ENCODE data around the gene MRGPRX3. TPM values are rescaled to one million over a fixed set of nuclear protein-coding genes. Genes with fewer than 3 reads are reported as not detected.

Gene MRGPRX3
- polyA plus RNA-seq, 3 donors = not detected

GRCh38 chr11:18144243-18144642, 11.9 kb downstream of the MRGPRX3 start:
- Histone ChIP-seq H3K27ac (ENCODE audit: low read depth in 1 of 2, low read length in 2 of 2) (no peak overlapping the region), H3K4me1 (ENCODE audit: control insufficient read depth in 1 of 2, insufficient read depth in 2 of 2, low read length in 2 of 2) (no peaks in the 10 kb centered on the region), H4K20me1 (ENCODE audit: insufficient read depth, low read length) (no peaks in the 10 kb centered on the region), H3K9ac (ENCODE audit: insufficient read depth, low read length, poor library complexity, severe bottlenecking) (no peak overlapping the region), H3K4me3 (replicated peaks in 1 of 3; ENCODE audit: low read depth in 2 of 3, low read length in 3 of 3) (no peak overlapping the region), H3K36me3 (replicated peaks in 1 of 2; ENCODE audit: control insufficient read depth in 1 of 2, insufficient read depth in 2 of 2, low read length in 2 of 2) (no peaks in the 10 kb centered on the region), H3K79me2 (ENCODE audit: insufficient read depth, low read length) (no peaks in the 10 kb centered on the region), H3K9me3 (replicated peaks in 1 of 2; ENCODE audit: control insufficient read depth in 1 of 2, insufficient read depth in 1 of 2, low read length in 2 of 2) (no peaks in the 10 kb centered on the region), H3K27me3 (ENCODE audit: control insufficient read depth in 2 of 2, insufficient read depth in 2 of 2, low read length in 2 of 2) (peaks cover 0 to 9% of the 10 kb centered on the region in 2 donors), H3K4me2 (replicated peaks; ENCODE audit: extremely low read depth, low read length, poor library complexity, severe bottlenecking) (no peak overlapping the region), H2AFZ (ENCODE audit: insufficient read depth, low read depth, low read length, poor library complexity, severe bottlenecking) (no peak overlapping the region)
- no peaks in the 10 kb centered on the region for H3K36me3 Mint-ChIP-seq
- TF ChIP-seq, protein P1, sequence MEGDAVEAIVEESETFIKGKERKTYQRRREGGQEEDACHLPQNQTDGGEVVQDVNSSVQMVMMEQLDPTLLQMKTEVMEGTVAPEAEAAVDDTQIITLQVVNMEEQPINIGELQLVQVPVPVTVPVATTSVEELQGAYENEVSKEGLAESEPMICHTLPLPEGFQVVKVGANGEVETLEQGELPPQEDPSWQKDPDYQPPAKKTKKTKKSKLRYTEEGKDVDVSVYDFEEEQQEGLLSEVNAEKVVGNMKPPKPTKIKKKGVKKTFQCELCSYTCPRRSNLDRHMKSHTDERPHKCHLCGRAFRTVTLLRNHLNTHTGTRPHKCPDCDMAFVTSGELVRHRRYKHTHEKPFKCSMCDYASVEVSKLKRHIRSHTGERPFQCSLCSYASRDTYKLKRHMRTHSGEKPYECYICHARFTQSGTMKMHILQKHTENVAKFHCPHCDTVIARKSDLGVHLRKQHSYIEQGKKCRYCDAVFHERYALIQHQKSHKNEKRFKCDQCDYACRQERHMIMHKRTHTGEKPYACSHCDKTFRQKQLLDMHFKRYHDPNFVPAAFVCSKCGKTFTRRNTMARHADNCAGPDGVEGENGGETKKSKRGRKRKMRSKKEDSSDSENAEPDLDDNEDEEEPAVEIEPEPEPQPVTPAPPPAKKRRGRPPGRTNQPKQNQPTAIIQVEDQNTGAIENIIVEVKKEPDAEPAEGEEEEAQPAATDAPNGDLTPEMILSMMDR (IDR thresholded peaks at IDR 0.05) = no peak
- H3K27me3 Mint-ChIP-seq (ENCODE audit: low read depth in 3 of 3) = peaks cover 7 to 16% (median 8%) of the 10 kb centered on the region in 3 donors
- H3K27ac Mint-ChIP-seq = no peak overlapping the region
- H3K4me3 Mint-ChIP-seq = no peak overlapping the region
- intact Hi-C loops (cut with micrococcal nuclease) = no loop called here
- no peak for DNase-seq
- no peaks in the 10 kb centered on the region for H3K4me1 Mint-ChIP-seq
- 90% methylated on average over 4 of the region's 5 CpGs for WGBS (ENCODE audit: insufficient coverage)
- H3K9me3 Mint-ChIP-seq = peaks cover 0 to 4% (median 0%) of the 10 kb centered on the region in 7 donors

GRCh38 chr11:18145025-18145424, 12.7 kb downstream of the MRGPRX3 start:
- intact Hi-C loops (cut with micrococcal nuclease) = no loop called here
- H3K9me3 Mint-ChIP-seq = peaks cover 0 to 4% (median 0%) of the 10 kb centered on the region in 7 donors

More at GRCh38 chr11:18145025-18145424, 12.7 kb downstream of the MRGPRX3 start:
- Histone ChIP-seq H3K9me3 (replicated peaks in 1 of 2; ENCODE audit: control insufficient read depth in 1 of 2, insufficient read depth in 1 of 2, low read length in 2 of 2) (no peaks in the 10 kb centered on the region), H3K27ac (ENCODE audit: low read depth in 1 of 2, low read length in 2 of 2) (no peak overlapping the region), H4K20me1 (ENCODE audit: insufficient read depth, low read length) (no peaks in the 10 kb centered on the region), H3K79me2 (ENCODE audit: insufficient read depth, low read length) (no peaks in the 10 kb centered on the region), H3K4me3 (replicated peaks in 1 of 3; ENCODE audit: low read depth in 2 of 3, low read length in 3 of 3) (no peak overlapping the region), H2AFZ (ENCODE audit: insufficient read depth, low read depth, low read length, poor library complexity, severe bottlenecking) (no peak overlapping the region), H3K36me3 (replicated peaks in 1 of 2; ENCODE audit: control insufficient read depth in 1 of 2, insufficient read depth in 2 of 2, low read length in 2 of 2) (no peaks in the 10 kb centered on the region), H3K4me1 (ENCODE audit: control insufficient read depth in 1 of 2, insufficient read depth in 2 of 2, low read length in 2 of 2) (no peaks in the 10 kb centered on the region), H3K9ac (ENCODE audit: insufficient read depth, low read length, poor library complexity, severe bottlenecking) (no peak overlapping the region), H3K4me2 (replicated peaks; ENCODE audit: extremely low read depth, low read length, poor library complexity, severe bottlenecking) (no peak overlapping the region), H3K27me3 (ENCODE audit: control insufficient read depth in 2 of 2, insufficient read depth in 2 of 2, low read length in 2 of 2) (peaks cover 0 to 9% of the 10 kb centered on the region in 2 donors)
- no peaks in the 10 kb centered on the region for H3K36me3 Mint-ChIP-seq
- DNase-seq = no peak
- WGBS (ENCODE audit: insufficient coverage) = 100% methylated on average over 1 of the region's 2 CpGs
- no peak overlapping the region for H3K27ac Mint-ChIP-seq
- H3K4me3 Mint-ChIP-seq = no peak overlapping the region
- no peaks in the 10 kb centered on the region for H3K4me1 Mint-ChIP-seq
- peaks cover 6 to 16% (median 7%) of the 10 kb centered on the region in 3 donors for H3K27me3 Mint-ChIP-seq (ENCODE audit: low read depth in 3 of 3)
- TF ChIP-seq, protein P1 (IDR thresholded peaks at IDR 0.05) = no peak
